RWPE1 (cell line): ENCODE results near the gene PAPSS2.
"Not testable (repeated sequence)": the region's sequence is repeated elsewhere in the genome, so short reads cannot be mapped to it uniquely, and the experiment has no call there.

Experiments
- CTCF ChIA-PET: fragments of 350-600 bp; sonication (Branson Sonifier 250); formaldehyde crosslinking; extraction: SDS; loops from one replicate; lab custom pipeline; 2021; lab: Yijun Ruan, JAX
- POLR2A ChIA-PET: fragments of 400-600 bp; formaldehyde crosslinking; extraction: SDS; loops from one replicate; lab custom pipeline; 2020; ENCODE audit warnings: antibody characterized with exemption; ENCODE audit not compliant: low non-redundant PET; lab: Yijun Ruan, JAX
- DNase-seq: peaks from one replicate; pipeline ENCODE4 v3.0.0; 2012; ENCODE audit warnings: low spot score
- H3K27ac ChIP-seq: fragments of 450-650 bp; 2 replicates; pipeline ENCODE4 v1.5.1; 2017
- CTCF ChIP-seq: fragments of 450-650 bp; conservative IDR thresholded peaks from 2 replicates; pipeline ENCODE4 v1.5.1; 2017; ENCODE audit warnings: low read depth, mild to moderate bottlenecking

PAPSS2 gene

GRCh38 chr10:87618566-87619423 is 40.9 kb upstream of the PAPSS2 start:
- POLR2A ChIA-PET: no interaction called here
- no peak for TF ChIP-seq CTCF
- H3K27ac ChIP-seq: no peak overlapping the region
- CTCF ChIA-PET: no interaction called here
- no peak for DNase-seq

- ChIA-PET POLR2A (no interaction called here), CTCF (no interaction called here)
- DNase-seq: no peak
- TF ChIP-seq CTCF: no peak
- no peak overlapping the region for H3K27ac ChIP-seq
Observed at GRCh38 chr10:87619705-87620104, 40.0 kb upstream of the PAPSS2 start.

DNA sequence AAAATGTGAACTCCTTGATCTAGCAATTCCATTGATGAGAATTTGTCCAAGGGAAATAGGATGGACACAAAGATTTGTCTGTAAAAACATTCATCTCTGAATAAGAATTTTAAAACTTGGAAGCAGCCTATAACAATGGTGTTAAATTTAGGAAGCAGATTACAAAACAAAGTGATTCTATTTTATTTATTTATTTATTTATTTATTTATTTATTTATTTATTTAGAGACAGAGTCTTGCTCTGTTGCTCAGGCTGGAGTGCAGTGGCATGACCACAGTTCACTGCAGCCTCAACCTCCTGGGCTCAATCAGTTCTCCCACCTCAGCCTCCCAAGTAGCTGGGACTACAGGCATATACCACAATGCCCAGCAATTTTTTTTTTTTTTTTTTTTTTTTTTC is 38.2 kb upstream of the PAPSS2 start:
- CTCF ChIA-PET, POLR2A ChIA-PET: not testable (repeated sequence)

GRCh38 chr10:87622314-87623004 is 37.2 kb upstream of the PAPSS2 start:
- ChIA-PET CTCF (no interaction called here), POLR2A (no interaction called here)
- DNase-seq: no peak
- TF ChIP-seq CTCF: no peak
- H3K27ac ChIP-seq: no peak overlapping the region

More for the DNA sequence above, 38.2 kb upstream of the PAPSS2 start:
- not testable (repeated sequence) for H3K27ac ChIP-seq, DNase-seq

DNA sequence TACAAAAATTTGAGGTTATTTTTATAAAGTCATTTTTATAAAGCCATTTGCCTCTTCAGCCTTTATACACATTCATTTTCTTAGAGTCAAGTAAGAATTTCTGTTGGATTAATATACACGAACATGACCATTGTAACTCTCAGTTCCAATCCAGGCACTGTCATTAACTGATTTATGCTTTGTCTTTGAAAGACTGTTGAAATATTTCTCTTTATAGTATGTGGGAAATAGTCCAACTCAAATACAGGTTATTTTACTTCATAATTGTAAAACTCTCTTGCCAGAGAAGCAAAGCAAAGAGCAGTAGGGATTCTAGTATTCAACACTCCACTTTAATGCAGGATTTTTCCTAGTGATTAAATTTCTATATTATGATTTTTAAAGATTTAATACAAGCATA is 36.5 kb upstream of the PAPSS2 start:
- DNase-seq: no peak
- no peak overlapping the region for H3K27ac ChIP-seq
- POLR2A ChIA-PET: no interaction called here
- no peak for TF ChIP-seq CTCF
- CTCF ChIA-PET: no interaction called here

DNA sequence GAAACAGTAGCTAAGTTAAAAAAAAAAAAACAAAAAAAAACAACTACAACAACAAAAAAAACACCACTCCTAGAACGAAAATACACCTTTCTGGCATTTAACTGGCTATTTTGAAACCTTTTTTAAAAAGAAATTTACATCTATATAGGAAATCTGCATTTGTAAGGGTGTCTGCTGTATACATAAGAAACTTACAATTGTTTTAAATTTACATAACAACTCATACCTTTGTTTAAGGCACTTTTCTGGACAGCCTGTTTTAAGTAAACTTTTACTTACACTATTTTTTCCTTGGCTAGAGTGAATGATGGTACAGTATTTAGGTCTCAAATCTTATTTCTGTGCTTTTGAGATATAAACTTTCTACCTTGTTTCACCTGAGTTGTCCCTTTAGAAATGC is 34.0 kb upstream of the PAPSS2 start:
- DNase-seq: no peak
- H3K27ac ChIP-seq: no peak overlapping the region
- ChIA-PET CTCF (interaction anchor here (0.6 to 1.6 kb wide), 2 partner anchors 24 to 603 kb away, joined by 3 to 5 read pairs; no protein-coding TSS in a partner anchor), POLR2A (no interaction called here)
- no peak for TF ChIP-seq CTCF
